ENCODE data around the gene WDR38.

WDR38 gene

GRCh38 chr9:124859803-124860581 is 6.7 kb downstream of the WDR38 start:
- DNase-seq, result no peak

GRCh38 chr9:124860582-124861341 is 7.5 kb downstream of the WDR38 start:
- no peak for DNase-seq

GRCh38 chr9:124861342-124862229 is 8.3 kb downstream of the WDR38 start, which contains the start of the genes ARPC5L and RPL35:
Gene ARPC5L (plus strand): TSS chr9:124862130. CDS start chr9:124869291, 7,161 bp downstream.
Gene RPL35 (minus strand): TSS chr9:124861957. CDS start chr9:124861912, 45 bp downstream.
- peak; percentile 79 to 80 for DNase-seq

- no peak for DNase-seq
Measured at GRCh38 chr9:124863371-124863871, 10.2 kb downstream of the WDR38 start.

- DNase-seq, result peak; percentile 48 to 69
Measured at GRCh38 chr9:124868511-124869465, 15.5 kb downstream of the WDR38 start.

GRCh38 chr9:124869466-124869985 is 16.3 kb downstream of the WDR38 start:
- no peak for DNase-seq

GRCh38 chr9:124869986-124870560 is 16.8 kb downstream of the WDR38 start:
- DNase-seq, result peak; percentile 16 to 63

GRCh38 chr9:124870723-124871122 is 17.5 kb downstream of the WDR38 start:
- DNase-seq, result no peak

GRCh38 chr9:124871156-124871561 is 17.9 kb downstream of the WDR38 start:
- no peak for DNase-seq

GRCh38 chr9:124873664-124874063 is 20.4 kb downstream of the WDR38 start:
- DNase-seq, result no peak

GRCh38 chr9:124875501-124875900 is 22.2 kb downstream of the WDR38 start:
- DNase-seq, result no peak

GRCh38 chr9:124877021-124877782 is 23.9 kb downstream of the WDR38 start:
- DNase-seq, result no peak

- no peak for DNase-seq
Measured at GRCh38 chr9:124878021-124878420, 24.8 kb downstream of the WDR38 start.

GRCh38 chr9:124878518-124878917 is 25.3 kb downstream of the WDR38 start:
- no peak for DNase-seq

- DNase-seq, result no peak
Measured at GRCh38 chr9:124879226-124879625, 26.0 kb downstream of the WDR38 start.

- no peak for DNase-seq
Measured at GRCh38 chr9:124880501-124880900, 27.2 kb downstream of the WDR38 start.

- no peak for DNase-seq
Measured at GRCh38 chr9:124881138-124881743, 28.0 kb downstream of the WDR38 start.

GRCh38 chr9:124882231-124882630 is 29.0 kb downstream of the WDR38 start:
- DNase-seq, result no peak

GRCh38 chr9:124884376-124884775 is 31.1 kb downstream of the WDR38 start:
- DNase-seq, result no peak

GRCh38 chr9:124885551-124885950 is 32.3 kb downstream of the WDR38 start:
- no peak for DNase-seq
